HL-60 (cell line): ENCODE measurements around the gene GIPR.

ENCODE experiments used
- DNase-seq, 2 experiments: peaks; one replicate each; pipeline ENCODE4 v3.0.0-alpha.2; 2010 to 2020; ENCODE audit warnings: low read depth in 1 of 2, low spot score in 1 of 2
- H3K27ac ChIP-seq: fragments of 250-450 bp; sonication (Bioruptor Pico); replicated peaks from 2 replicates; pipeline ENCODE4 v1.5.1; 2020; ENCODE audit warnings: mild to moderate bottlenecking, moderate library complexity
- H3K27me3 ChIP-seq: fragments of 250-450 bp; sonication (Bioruptor Pico); 2 replicates; pipeline ENCODE4 v1.5.1; 2021; ENCODE audit warnings: mild to moderate bottlenecking, moderate library complexity; ENCODE audit not compliant: insufficient read depth, poor library complexity, severe bottlenecking
- H3K4me3 ChIP-seq: replicated peaks from 2 replicates; pipeline ENCODE4 v1.5.1; 2011; ENCODE audit warnings: mild to moderate bottlenecking, control low read depth, low read length; ENCODE audit not compliant: insufficient read depth
- GABPA ChIP-seq: IDR thresholded peaks from 2 replicates; pipeline ENCODE4 v1.6.1; 2012; ENCODE audit warnings: low read depth
- POLR2AphosphoS5 ChIP-seq: IDR thresholded peaks from 2 replicates; pipeline ENCODE4 v1.6.1; 2012; ENCODE audit warnings: low read depth
- SPI1 ChIP-seq: IDR thresholded peaks from 2 replicates; pipeline ENCODE4 v1.6.1; 2012; ENCODE audit warnings: low read depth, mild to moderate bottlenecking, borderline replicate concordance
- TF ChIP-seq, protein P1 (sequence below): IDR thresholded peaks from one replicate; pipeline ENCODE4 v1.5.1; 2011; ENCODE audit warnings: low read length, control low read depth, inconsistent platforms; ENCODE audit not compliant: insufficient read depth
- TF ChIP-seq, protein P2 (sequence below): IDR thresholded peaks from 2 replicates; pipeline ENCODE4 v1.6.1; 2012; ENCODE audit warnings: low read depth; ENCODE audit not compliant: insufficient replicate concordance

GIPR gene

DNA sequence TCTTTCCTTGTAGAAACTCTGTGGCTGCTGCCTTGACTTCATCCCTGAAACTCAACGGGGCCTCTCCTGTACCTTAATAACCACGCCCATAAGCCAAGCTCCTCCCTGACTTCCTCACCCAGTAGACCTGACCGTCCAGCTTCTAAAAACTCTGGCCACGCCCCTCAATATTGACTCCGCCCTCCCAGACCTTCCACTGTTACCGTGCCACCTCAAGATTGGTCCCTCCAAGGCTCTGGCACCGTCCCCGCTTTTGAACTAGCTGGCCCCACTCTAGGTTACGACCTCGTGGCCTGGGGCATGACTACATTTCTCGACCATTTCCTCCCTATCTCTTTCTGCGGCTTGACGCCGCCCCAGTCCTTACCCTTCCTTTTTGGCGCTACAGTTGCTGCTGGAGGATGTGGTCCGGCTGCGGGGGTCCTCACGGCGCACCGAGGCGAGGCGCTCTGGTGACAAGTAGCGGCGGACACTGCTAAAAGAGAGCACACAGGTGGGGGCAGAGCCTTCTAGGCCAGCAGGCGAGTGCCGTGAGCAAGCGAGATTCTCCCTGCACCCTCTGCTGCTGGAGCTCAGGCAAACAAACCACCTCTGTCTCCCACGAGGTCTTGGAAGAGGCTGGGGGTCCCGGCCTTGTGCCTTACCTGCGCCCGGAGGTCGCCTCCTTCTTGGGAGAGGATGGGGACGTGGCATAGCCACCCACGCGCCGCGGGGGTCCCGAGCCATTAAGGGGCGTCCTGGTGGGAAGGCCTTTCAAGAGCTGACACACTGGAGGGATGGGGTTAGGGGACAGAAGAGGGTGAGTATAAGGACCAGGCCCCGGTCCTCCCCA is 26.5 kb upstream of the GIPR start:
- peak; percentile 90 to 96 for DNase-seq
- Histone ChIP-seq H3K4me3 (peak overlapping the region; percentile 43), H3K27me3 (peaks cover 20% of the 10 kb centered on the region), H3K27ac (peak overlapping the region; percentile 68)
- TF ChIP-seq POLR2AphosphoS5 (peak; percentile 9; the same call in 1 of the 2 replicates), GABPA (no peak), SPI1 (peak; percentile 84)
- TF ChIP-seq, protein P1, sequence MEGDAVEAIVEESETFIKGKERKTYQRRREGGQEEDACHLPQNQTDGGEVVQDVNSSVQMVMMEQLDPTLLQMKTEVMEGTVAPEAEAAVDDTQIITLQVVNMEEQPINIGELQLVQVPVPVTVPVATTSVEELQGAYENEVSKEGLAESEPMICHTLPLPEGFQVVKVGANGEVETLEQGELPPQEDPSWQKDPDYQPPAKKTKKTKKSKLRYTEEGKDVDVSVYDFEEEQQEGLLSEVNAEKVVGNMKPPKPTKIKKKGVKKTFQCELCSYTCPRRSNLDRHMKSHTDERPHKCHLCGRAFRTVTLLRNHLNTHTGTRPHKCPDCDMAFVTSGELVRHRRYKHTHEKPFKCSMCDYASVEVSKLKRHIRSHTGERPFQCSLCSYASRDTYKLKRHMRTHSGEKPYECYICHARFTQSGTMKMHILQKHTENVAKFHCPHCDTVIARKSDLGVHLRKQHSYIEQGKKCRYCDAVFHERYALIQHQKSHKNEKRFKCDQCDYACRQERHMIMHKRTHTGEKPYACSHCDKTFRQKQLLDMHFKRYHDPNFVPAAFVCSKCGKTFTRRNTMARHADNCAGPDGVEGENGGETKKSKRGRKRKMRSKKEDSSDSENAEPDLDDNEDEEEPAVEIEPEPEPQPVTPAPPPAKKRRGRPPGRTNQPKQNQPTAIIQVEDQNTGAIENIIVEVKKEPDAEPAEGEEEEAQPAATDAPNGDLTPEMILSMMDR = no peak
- TF ChIP-seq, protein P2, sequence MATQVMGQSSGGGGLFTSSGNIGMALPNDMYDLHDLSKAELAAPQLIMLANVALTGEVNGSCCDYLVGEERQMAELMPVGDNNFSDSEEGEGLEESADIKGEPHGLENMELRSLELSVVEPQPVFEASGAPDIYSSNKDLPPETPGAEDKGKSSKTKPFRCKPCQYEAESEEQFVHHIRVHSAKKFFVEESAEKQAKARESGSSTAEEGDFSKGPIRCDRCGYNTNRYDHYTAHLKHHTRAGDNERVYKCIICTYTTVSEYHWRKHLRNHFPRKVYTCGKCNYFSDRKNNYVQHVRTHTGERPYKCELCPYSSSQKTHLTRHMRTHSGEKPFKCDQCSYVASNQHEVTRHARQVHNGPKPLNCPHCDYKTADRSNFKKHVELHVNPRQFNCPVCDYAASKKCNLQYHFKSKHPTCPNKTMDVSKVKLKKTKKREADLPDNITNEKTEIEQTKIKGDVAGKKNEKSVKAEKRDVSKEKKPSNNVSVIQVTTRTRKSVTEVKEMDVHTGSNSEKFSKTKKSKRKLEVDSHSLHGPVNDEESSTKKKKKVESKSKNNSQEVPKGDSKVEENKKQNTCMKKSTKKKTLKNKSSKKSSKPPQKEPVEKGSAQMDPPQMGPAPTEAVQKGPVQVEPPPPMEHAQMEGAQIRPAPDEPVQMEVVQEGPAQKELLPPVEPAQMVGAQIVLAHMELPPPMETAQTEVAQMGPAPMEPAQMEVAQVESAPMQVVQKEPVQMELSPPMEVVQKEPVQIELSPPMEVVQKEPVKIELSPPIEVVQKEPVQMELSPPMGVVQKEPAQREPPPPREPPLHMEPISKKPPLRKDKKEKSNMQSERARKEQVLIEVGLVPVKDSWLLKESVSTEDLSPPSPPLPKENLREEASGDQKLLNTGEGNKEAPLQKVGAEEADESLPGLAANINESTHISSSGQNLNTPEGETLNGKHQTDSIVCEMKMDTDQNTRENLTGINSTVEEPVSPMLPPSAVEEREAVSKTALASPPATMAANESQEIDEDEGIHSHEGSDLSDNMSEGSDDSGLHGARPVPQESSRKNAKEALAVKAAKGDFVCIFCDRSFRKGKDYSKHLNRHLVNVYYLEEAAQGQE = no peak

DNA sequence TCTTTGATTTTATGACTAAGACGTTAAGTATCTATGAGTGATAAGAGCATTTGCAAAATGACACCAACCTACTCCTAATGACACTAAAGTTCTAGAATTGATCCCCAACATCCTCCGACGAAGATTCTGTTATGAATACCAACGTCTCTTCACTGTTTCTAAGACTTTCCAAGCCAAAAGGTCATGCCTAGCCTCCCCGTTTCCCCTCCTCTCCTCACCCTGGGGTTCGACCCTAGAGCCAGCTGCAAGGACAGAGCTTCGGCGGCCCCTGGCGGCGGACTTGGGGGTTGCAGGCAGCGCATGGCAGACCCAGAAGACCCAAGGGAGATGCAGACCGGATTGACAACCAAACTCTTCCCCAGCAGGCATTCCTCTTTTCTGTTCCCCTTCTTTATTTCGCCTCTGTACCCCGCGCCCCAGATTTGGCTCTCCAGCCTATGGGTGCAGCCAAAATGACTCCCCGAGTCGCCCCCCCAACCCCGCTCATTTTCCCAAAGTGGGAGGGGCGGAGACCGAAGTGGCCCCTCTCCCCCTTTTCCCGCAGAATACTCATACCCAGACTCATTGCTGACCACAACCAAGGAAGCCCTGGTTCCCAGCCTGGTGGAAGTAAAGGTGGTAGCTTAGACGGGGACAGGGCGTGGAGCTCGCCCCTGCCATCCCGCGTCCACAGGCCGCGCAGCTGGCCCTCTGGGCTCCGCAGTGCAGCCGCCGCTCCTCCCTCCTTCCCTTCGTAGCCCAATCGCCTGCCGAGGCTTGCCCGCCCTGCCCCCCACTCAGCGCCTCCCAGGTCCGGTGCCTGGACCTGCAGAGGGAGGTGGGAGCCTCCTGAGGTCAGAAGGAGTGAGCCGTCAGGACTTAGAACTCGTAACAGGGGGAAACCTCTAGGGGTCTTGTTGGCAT is 24.7 kb upstream of the GIPR start:
- 0 out of 2 replicates have a peak, but pooled peaks have one; percentile 7 for TF ChIP-seq SPI1
- TF ChIP-seq POLR2AphosphoS5 = no peak
- TF ChIP-seq, protein P1 = peak; percentile 95
- DNase-seq = peak; percentile 73 to 92
- no peak overlapping the region for H3K4me3 ChIP-seq

DNA sequence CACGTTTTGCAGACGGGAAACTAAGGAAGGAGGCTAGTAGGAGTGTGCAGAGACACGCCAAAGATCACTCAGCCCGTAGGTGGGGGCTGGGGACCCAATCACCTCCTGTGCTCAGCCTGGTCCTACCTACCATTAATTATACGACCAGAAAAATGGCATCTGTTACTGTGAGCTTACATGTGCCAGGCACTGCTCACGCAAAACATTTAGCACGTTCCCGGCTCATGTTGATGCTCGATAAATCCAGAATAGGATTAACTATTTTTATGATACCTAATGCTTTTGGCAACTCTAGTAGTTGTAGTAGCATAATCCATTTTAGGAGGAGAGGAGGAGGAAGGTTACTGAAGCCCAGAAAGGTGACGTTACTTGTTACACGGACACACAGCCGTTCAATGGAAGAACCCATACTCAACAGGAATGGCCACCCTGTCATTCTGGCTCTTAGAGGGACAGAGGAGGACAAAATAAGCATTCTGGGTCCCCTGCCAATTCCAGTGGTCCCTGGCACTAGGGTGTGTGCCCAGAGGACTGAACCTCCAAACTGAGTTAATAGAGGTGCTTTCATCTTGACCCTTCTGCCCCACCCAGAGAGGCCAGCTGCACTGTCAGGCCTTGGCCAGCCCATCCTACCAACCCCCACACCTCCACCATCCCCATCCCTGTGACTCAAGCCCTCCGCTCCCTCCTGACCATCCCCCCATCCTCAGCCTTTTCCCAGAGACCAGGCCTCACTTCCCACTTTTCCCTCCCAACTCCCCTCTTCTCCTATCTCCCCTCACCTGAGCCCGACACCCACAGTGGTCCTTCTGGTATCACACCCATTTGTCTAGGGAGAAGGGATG is 23.9 kb upstream of the GIPR start:
- no peak overlapping the region for H3K27ac ChIP-seq
- no peak for DNase-seq
- TF ChIP-seq GABPA (no peak), POLR2AphosphoS5 (no peak), SPI1 (no peak)
- TF ChIP-seq, protein P1 = no peak
- TF ChIP-seq, protein P2 = no peak
- no peak overlapping the region for H3K4me3 ChIP-seq
- H3K27me3 ChIP-seq = peaks cover 24% of the 10 kb centered on the region

More for the DNA sequence above, 24.7 kb upstream of the GIPR start:
- H3K27ac ChIP-seq = peak overlapping the region; percentile 68
- H3K27me3 ChIP-seq = peaks cover 24% of the 10 kb centered on the region
